Panc1 (cell line): ENCODE measurements around the gene SLC35F2.
"Not testable (repeated sequence)": the region's sequence is repeated elsewhere in the genome, so short reads cannot be mapped to it uniquely, and the experiment has no call there.

ENCODE experiments used
- CTCF ChIP-seq: fragments of 450-650 bp; IDR thresholded peaks from 2 replicates; pipeline ENCODE4 v1.5.1; 2017; ENCODE audit warnings: mild to moderate bottlenecking
- POLR2AphosphoS5 ChIP-seq: IDR thresholded peaks from 2 replicates; pipeline ENCODE4 v1.6.1; 2012; ENCODE audit warnings: mild to moderate bottlenecking, low read depth, low read length, moderate library complexity
- REST ChIP-seq, 2 experiments: IDR thresholded peaks; 2 replicates each; pipeline ENCODE4 v1.6.1; 2011 to 2012; ENCODE audit warnings: low read depth in 2 of 2, control low read depth in 1 of 2, low read length in 1 of 2, mild to moderate bottlenecking in 1 of 2, moderate library complexity in 1 of 2; ENCODE audit not compliant: insufficient read depth in 1 of 2
- SIN3A ChIP-seq: IDR thresholded peaks from 2 replicates; pipeline ENCODE4 v1.6.1; 2012; ENCODE audit warnings: low read depth, mild to moderate bottlenecking, low read length, moderate library complexity, borderline replicate concordance; ENCODE audit not compliant: insufficient read depth

GRCh38 chr11:107860240-107860620 is 1.6 kb upstream of the SLC35F2 start:
- TF ChIP-seq REST (IDR thresholded peaks at IDR 0.05; ENCODE audit: insufficient read depth in 1 of 2, low read depth in 2 of 2, low read length in 1 of 2); CTCF; POLR2AphosphoS5; SIN3A: not testable (repeated sequence)
